HCT116 (cell line): ENCODE measurements around the gene DICER1. TPM values are rescaled to one million over a fixed set of nuclear protein-coding genes. Genes with fewer than 3 reads are reported as not detected.

Experiments used
- ATAC-seq: fragments of 200-7000 bp; cut with Tn5 transposase; 2 replicates; pipeline ENCODE4 v1.9.1; 2020; ENCODE audit warnings: mild to moderate bottlenecking, moderate library complexity
- BruUV-seq: library from RNA; stranded (reverse); fragments of 400-500 nt; replicated peaks from 2 replicates; lab custom pipeline; 2021; lab: Mats Ljungman, UMichigan
- CTCF ChIA-PET: fragments of 300-600 bp; sonication (Branson Sonifier 250); formaldehyde crosslinking; loops from one replicate; lab custom pipeline; 2021; ENCODE audit warnings: antibody characterized with exemption; lab: Charles Lee
- POLR2A ChIA-PET: fragments of 300-600, 350-600 bp; sonication (Branson Sonifier 250); formaldehyde crosslinking; loops from one replicate; lab custom pipeline; 2021; ENCODE audit warnings: antibody characterized with exemption; lab: Charles Lee
- RAD21 ChIA-PET, 2 experiments: fragments of 300-600 bp; sonication (Branson Sonifier 250); formaldehyde crosslinking; loops; one replicate each; lab custom pipeline; 2023; ENCODE audit warnings: low total read pairs in 2 of 2; ENCODE audit not compliant: uncharacterized antibody in 2 of 2, unreplicated experiment in 2 of 2, low non-redundant PET in 1 of 2; lab: Charles Lee
- DNase-seq: peaks from one replicate; pipeline ENCODE4 v3.0.0-alpha.2; 2010; ENCODE audit warnings: low read depth, low spot score
- H2AFZ ChIP-seq: fragments of 200-600 bp; shearing (Covaris generic), sonication (generic); 2 replicates; pipeline ENCODE4 v1.6.1; 2017; ENCODE audit warnings: low read depth, mixed run types, mixed read lengths, antibody characterized with exemption, low read length; ENCODE audit not compliant: poor library complexity, severe bottlenecking
- H3K27ac ChIP-seq: 2 replicates; pipeline ENCODE4 v1.5.1; 2012; ENCODE audit warnings: low read depth, low read length
- H3K27me3 ChIP-seq: fragments of 200-600 bp; sonication (generic); 2 replicates; pipeline ENCODE4 v1.6.1; 2016; ENCODE audit warnings: mixed run types, low read length, mixed read lengths; ENCODE audit not compliant: insufficient read depth
- H3K36me3 ChIP-seq, 2 experiments: fragments of 200-500 bp in 1 of 2; fragments of 200-600 bp in 1 of 2; sonication (Bioruptor generic) in 1 of 2; sonication (generic) in 1 of 2; 2 replicates each; pipeline versions ENCODE4 v1.5.1 to v1.6.1; 2014 to 2016; ENCODE audit warnings: low read length in 2 of 2, inconsistent platforms in 1 of 2, mixed read lengths in 1 of 2, mixed run types in 1 of 2; ENCODE audit not compliant: insufficient read depth in 2 of 2, control insufficient read depth in 1 of 2
- H3K4me1 ChIP-seq, 2 experiments: fragments of 200-600 bp in 1 of 2; sonication (generic) in 1 of 2; 2 replicates each; pipeline versions ENCODE4 v1.5.1 to v1.6.1; 2012 to 2017; ENCODE audit warnings: low read length in 2 of 2, inconsistent platforms in 1 of 2, mild to moderate bottlenecking in 1 of 2, mixed read lengths in 1 of 2, mixed run types in 1 of 2, moderate library complexity in 1 of 2; ENCODE audit not compliant: insufficient read depth in 2 of 2, control insufficient read depth in 1 of 2
- H3K4me2 ChIP-seq: fragments of 200-600 bp; sonication (generic); 2 replicates; pipeline ENCODE4 v1.6.1; 2017; ENCODE audit warnings: mixed run types, low read length, mixed read lengths
- H3K4me3 ChIP-seq, 2 experiments: fragments of 200-600 bp in 1 of 2; sonication (generic) in 1 of 2; replicated peaks in 1 of 2; 2 replicates each; pipeline ENCODE4 v1.5.1; 2011 to 2016; ENCODE audit warnings: low read length in 2 of 2, control low read depth in 1 of 2, low read depth in 1 of 2, mild to moderate bottlenecking in 1 of 2, mixed read lengths in 1 of 2, mixed run types in 1 of 2
- H3K79me2 ChIP-seq: fragments of 200-600 bp; sonication (generic); 2 replicates; pipeline ENCODE4 v1.6.1; 2017; ENCODE audit warnings: mild to moderate bottlenecking, mixed run types, low read length, moderate library complexity, mixed read lengths; ENCODE audit not compliant: insufficient read depth
- H3K9ac ChIP-seq: fragments of 200-600 bp; sonication (generic); 2 replicates; pipeline ENCODE4 v1.6.1; 2016; ENCODE audit warnings: low read length, mixed read lengths
- H3K9me2 ChIP-seq: fragments of 200-600 bp; sonication (generic), shearing (Covaris generic); 2 replicates; pipeline ENCODE4 v1.6.1; 2017; ENCODE audit warnings: mixed run types, mild to moderate bottlenecking, moderate library complexity; ENCODE audit not compliant: insufficient read depth
- H3K9me3 ChIP-seq, 2 experiments: fragments of 200-500 bp in 1 of 2; fragments of 200-600 bp in 1 of 2; sonication (Bioruptor generic) in 1 of 2; sonication (generic) in 1 of 2; 2 replicates each; pipeline ENCODE4 v1.6.1; 2014 to 2017; ENCODE audit warnings: low read length in 2 of 2, mixed read lengths in 2 of 2, inconsistent platforms in 1 of 2, low read depth in 1 of 2, mild to moderate bottlenecking in 1 of 2, mixed run types in 1 of 2, moderate library complexity in 1 of 2; ENCODE audit not compliant: control insufficient read depth in 1 of 2, insufficient read depth in 1 of 2
- H4K20me1 ChIP-seq: fragments of 200-600 bp; sonication (generic), shearing (Covaris generic); 2 replicates; pipeline ENCODE4 v1.6.1; 2017; ENCODE audit warnings: mixed run types, mild to moderate bottlenecking, moderate library complexity; ENCODE audit not compliant: insufficient read depth
- POLR2A ChIP-seq: IDR thresholded peaks from 2 replicates; pipeline ENCODE4 v1.7.0; 2011; ENCODE audit warnings: borderline replicate concordance; ENCODE audit not compliant: insufficient read depth, insufficient read length; ENCODE audit errors: extremely low read depth
- RAD21 ChIP-seq: IDR thresholded peaks from 2 replicates; pipeline ENCODE4 v1.6.1; 2012; ENCODE audit warnings: low read depth, mild to moderate bottlenecking
- REST ChIP-seq: IDR thresholded peaks from 2 replicates; pipeline ENCODE4 v1.6.1; 2012; ENCODE audit warnings: low read depth
- SIN3A ChIP-seq: IDR thresholded peaks from 2 replicates; pipeline ENCODE4 v1.6.1; 2012; ENCODE audit warnings: low read depth
- YY1 ChIP-seq: IDR thresholded peaks from 2 replicates; pipeline ENCODE4 v1.6.1; 2011; ENCODE audit warnings: low read length, low read depth, moderate library complexity, mild to moderate bottlenecking; ENCODE audit not compliant: insufficient replicate concordance; ENCODE audit errors: extremely low read depth
- intact Hi-C: fragments of 100-400 bp; cut with micrococcal nuclease; formaldehyde crosslinking; loops from 2 replicates; pipeline ENCODE4 v1.10.0; 2022
- total RNA-seq: library from RNA; stranded (reverse); gene quantifications from one replicate; pipeline ENCODE4 v1.2.1, GENCODE V29; 2021; ENCODE audit not compliant: unreplicated experiment
- TF ChIP-seq, protein P1 (sequence below): IDR thresholded peaks from 2 replicates; pipeline ENCODE4 v1.6.1; 2011; ENCODE audit warnings: mild to moderate bottlenecking, low read length, moderate library complexity; ENCODE audit not compliant: insufficient replicate concordance; ENCODE audit errors: extremely low read depth

DICER1 gene
- total RNA-seq, 1 experiment from 2014 or later, result 38.6 TPM

DNA sequence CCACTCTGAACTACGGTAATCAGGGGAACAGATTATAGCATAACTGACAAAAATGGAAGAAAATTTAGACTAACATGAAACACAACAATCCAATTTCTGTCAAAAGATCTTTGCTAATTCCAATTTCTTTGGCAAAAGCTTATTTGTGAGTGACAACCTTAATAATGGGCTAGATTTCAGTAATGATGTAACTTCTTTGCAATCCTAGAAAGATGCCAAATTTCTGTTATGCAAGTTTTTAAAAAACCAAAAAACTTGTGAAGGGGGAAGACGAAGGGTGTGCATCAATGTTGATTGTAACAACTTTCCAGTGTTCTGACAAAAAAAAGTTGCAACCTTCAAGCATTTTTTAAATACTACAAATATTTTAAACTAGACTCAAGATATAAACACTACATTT, 59.9 kb downstream of the DICER1 start:
- POLR2A ChIA-PET, result no interaction called here
- Histone ChIP-seq H3K36me3 (peaks cover 10 to 12% of the 10 kb centered on the region in 2 experiments; a peak in 3 of 4 replicates), H3K9me3 (no peaks in the 10 kb centered on the region), H3K4me1 (no peaks in the 10 kb centered on the region), H3K27ac (no peak overlapping the region), H3K4me2 (no peak overlapping the region), H3K79me2 (peaks cover 11% of the 10 kb centered on the region), H4K20me1 (0 out of 2 replicates have a peak, but pooled peaks cover 4% of the 10 kb centered on the region), H3K9ac (no peak overlapping the region), H3K4me3 (no peak overlapping the region), H3K9me2 (no peaks in the 10 kb centered on the region), H2AFZ (no peak overlapping the region), H3K27me3 (no peaks in the 10 kb centered on the region)
- no TSS peak for BruUV-seq
- intact Hi-C loops, result loop anchor here (5.0 kb wide), 2 partner anchors 275 to 335 kb away; no protein-coding TSS in a partner anchor
- ATAC-seq (no peak), DNase-seq (no peak)
- TF ChIP-seq RAD21 (no peak), POLR2A (no peak), SIN3A (no peak), YY1 (no peak), REST (no peak)
- TF ChIP-seq, protein P1, sequence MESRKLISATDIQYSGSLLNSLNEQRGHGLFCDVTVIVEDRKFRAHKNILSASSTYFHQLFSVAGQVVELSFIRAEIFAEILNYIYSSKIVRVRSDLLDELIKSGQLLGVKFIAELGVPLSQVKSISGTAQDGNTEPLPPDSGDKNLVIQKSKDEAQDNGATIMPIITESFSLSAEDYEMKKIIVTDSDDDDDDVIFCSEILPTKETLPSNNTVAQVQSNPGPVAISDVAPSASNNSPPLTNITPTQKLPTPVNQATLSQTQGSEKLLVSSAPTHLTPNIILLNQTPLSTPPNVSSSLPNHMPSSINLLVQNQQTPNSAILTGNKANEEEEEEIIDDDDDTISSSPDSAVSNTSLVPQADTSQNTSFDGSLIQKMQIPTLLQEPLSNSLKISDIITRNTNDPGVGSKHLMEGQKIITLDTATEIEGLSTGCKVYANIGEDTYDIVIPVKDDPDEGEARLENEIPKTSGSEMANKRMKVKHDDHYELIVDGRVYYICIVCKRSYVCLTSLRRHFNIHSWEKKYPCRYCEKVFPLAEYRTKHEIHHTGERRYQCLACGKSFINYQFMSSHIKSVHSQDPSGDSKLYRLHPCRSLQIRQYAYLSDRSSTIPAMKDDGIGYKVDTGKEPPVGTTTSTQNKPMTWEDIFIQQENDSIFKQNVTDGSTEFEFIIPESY, result no peak
- RAD21 ChIA-PET, result no interaction called here
- CTCF ChIA-PET, result no interaction called here
